Activated naive CD8-positive, alpha-beta T cell (primary cell): ENCODE measurements around the gene POLN.
A peak's percentile ranks its signal among the peaks of the same experiment; 100 is the strongest.

Source experiments
- H3K27ac Mint-ChIP-seq: one replicate; pipeline ENCODE4 v1.8.0; 2021; ENCODE audit warnings: mixed read lengths
- H3K27me3 Mint-ChIP-seq: one replicate; pipeline ENCODE4 v1.8.0; 2021; ENCODE audit warnings: mixed read lengths
- H3K36me3 Mint-ChIP-seq: one replicate; pipeline ENCODE4 v1.8.0; 2021; ENCODE audit warnings: mixed read lengths
- H3K4me1 Mint-ChIP-seq: one replicate; pipeline ENCODE4 v1.8.0; 2021; ENCODE audit warnings: low read depth, mixed read lengths
- H3K4me3 Mint-ChIP-seq: one replicate; pipeline ENCODE4 v1.8.0; 2021; ENCODE audit warnings: mild to moderate bottlenecking, mixed read lengths
- H3K9me3 Mint-ChIP-seq: one replicate; pipeline ENCODE4 v1.8.0; 2021; ENCODE audit warnings: low read depth, mixed read lengths

POLN gene

DNA sequence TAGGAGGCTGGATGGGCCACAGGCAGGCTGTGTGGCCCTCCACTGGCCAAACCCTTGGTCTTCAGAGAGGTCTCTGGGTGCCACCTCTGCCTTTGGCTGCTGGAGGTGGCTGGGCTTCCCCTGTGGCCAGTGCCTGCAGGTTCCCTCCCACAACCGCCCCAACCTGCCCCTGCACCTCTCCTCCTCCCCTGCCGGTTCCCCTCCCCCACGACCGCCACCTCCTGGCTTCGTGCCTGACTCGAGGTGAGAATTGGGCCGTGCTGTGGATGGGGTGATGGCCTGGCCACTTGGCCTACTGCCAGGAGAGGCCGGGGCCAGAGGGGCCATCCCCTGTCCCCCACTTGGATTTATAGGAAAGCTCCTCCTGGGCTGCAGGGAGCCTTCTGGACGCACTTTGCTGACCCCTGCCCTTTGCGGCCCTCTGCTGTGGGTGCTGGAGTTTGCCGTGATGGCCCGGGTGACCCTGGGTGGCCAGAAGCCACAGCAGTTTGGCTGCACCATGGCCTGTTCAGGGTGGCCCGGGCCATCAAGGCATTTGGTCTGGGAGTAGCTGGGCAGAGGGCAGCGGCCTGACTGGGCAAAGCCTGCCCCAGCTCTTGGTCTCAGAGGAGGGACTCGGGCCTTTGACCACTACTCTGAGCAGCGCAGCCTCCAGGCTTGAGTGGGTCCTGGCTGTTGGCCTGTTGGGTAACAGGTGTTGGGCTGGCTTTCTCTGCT is 179.0 kb downstream of the POLN start:
- Mint-ChIP-seq H3K27me3 (no peaks in the 10 kb centered on the region), H3K4me3 (no peak overlapping the region), H3K4me1 (no peaks in the 10 kb centered on the region), H3K27ac (no peak overlapping the region), H3K36me3 (no peaks in the 10 kb centered on the region), H3K9me3 (no peaks in the 10 kb centered on the region)

- Mint-ChIP-seq H3K4me3 (no peak overlapping the region), H3K4me1 (peaks cover 3% of the 10 kb centered on the region), H3K36me3 (no peaks in the 10 kb centered on the region), H3K27ac (no peak overlapping the region), H3K9me3 (no peaks in the 10 kb centered on the region), H3K27me3 (peaks cover 6% of the 10 kb centered on the region)
Measured at GRCh38 chr4:2062168-2062807, 179.6 kb downstream of the POLN start.

DNA sequence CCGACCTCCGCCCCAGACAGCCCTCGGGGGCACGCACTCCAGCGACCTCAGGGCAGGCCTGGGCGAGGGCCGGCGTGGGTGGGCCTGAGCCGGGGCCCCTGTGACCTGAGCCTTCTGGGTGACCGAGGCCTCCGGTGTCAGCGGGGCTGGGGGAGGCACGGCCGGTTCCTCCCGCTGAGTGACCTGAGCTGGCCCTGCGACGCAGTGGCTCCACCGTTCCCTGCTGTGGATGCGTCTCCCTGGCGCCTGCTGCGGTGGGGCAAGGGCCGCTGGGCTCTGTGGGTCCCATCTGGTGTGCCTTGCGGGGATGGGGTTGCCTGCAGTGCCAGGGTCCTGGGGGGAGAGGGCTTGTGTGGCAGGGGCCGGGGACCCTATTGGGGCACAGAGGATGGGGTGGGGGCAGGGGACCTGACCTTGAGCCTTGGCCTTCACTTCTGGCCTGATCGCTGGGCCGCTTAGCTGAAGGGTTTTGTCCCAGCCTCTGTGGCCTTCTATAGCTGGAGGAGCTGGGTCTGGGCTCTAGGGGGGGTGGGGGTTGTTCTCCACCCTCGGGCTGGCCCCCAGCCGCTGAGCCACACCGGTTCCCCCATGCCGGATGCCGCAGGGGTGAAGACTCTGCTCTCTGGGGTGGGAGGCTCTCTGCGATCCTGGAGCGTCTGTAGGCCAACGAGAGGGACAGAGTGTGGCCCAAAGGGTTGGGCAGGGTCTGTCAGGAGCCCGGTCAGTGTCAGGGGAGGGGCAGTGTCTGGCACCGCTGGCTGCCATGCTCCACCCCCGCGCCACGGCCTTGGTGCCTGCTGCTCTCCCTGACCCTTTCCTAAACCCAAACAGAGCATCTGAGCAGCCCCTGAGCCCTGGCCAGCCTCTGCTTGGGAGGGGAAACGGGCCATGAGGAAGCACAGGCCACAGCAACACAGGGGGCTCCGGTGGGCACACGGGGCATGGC is 180.5 kb downstream of the POLN start:
- H3K27ac Mint-ChIP-seq = no peak overlapping the region
- H3K27me3 Mint-ChIP-seq = peaks cover 10% of the 10 kb centered on the region
- H3K9me3 Mint-ChIP-seq = no peaks in the 10 kb centered on the region
- H3K4me1 Mint-ChIP-seq = peaks cover 3% of the 10 kb centered on the region
- H3K4me3 Mint-ChIP-seq = peak overlapping the region; percentile 10
- H3K36me3 Mint-ChIP-seq = no peaks in the 10 kb centered on the region

DNA sequence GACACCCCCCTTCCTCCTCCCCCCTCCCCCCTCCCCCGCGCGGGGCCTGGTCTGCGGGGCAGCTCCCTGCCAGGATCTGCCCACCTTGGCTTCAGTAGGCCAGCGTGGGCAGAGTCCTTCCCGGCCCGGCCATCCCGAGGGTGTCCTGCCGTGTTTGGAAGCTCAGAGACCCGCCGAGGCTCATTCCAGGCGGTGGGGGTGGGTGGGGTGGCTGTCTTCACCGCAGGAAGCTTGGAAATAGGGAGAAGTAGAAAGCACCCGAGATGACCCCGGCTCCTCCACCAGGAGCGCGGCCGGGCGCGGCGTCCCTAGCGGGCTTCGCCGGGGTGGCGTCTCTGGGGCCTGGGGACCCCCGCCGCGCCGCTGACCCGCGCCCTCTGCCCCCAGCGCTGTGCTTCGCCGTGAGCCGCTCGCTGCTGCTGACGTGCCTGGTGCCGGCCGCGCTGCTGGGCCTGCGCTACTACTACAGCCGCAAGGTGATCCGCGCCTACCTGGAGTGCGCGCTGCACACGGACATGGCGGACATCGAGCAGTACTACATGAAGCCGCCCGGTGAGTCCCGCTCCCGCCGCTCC is 181.2 kb downstream of the POLN start:
- no peaks in the 10 kb centered on the region for H3K9me3 Mint-ChIP-seq
- no peak overlapping the region for H3K4me3 Mint-ChIP-seq
- H3K27me3 Mint-ChIP-seq = peaks cover 12% of the 10 kb centered on the region
- H3K4me1 Mint-ChIP-seq = peaks cover 3% of the 10 kb centered on the region
- no peak overlapping the region for H3K27ac Mint-ChIP-seq
- H3K36me3 Mint-ChIP-seq = no peaks in the 10 kb centered on the region

GRCh38 chr4:2059726-2060602 is 182.0 kb downstream of the POLN start:
- Mint-ChIP-seq H3K4me3 (no peak overlapping the region), H3K27me3 (peaks cover 13% of the 10 kb centered on the region), H3K4me1 (peaks cover 3% of the 10 kb centered on the region), H3K36me3 (no peaks in the 10 kb centered on the region), H3K9me3 (no peaks in the 10 kb centered on the region), H3K27ac (no peak overlapping the region)

DNA sequence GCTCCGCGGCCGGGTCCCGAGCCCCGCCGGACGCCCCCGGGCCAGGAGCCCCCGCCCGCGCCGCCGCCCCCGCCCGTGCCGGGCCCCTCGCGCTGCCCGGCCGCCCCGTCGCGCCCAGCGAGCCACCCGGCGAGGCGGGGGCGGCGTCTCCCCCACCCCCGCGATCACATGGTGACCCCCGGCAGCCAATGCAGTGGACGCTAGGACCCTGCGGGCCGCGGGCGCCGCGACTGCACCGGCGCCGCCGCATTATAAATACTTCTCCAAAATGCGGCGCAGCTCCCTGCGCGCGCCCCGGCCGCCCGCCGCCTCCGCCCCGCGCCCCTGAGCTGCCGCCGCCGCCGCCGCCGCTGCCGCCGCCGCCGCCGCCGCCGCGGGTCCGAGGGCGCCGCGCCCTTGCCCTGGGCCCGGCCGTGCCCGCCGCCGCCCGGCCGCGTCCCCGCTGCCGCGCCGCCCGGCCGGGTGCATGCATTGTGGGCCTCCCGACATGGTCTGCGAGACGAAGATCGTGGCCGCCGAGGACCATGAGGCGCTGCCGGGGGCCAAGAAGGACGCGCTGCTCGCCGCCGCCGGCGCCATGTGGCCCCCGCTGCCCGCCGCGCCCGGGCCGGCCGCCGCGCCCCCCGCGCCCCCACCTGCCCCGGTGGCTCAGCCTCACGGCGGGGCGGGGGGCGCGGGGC is 182.7 kb downstream of the POLN start, which contains the start of gene NAT8L:
NAT8L (plus strand) TSS at position 282 of the 680 bp plus-strand sequence; CDS start at position 467, 185 bp downstream.
- Mint-ChIP-seq H3K36me3 (no peaks in the 10 kb centered on the region), H3K27me3 (peaks cover 15% of the 10 kb centered on the region), H3K9me3 (no peaks in the 10 kb centered on the region), H3K4me3 (no peak within 1 kb of the TSS), H3K4me1 (peaks cover 3% of the 10 kb centered on the region), H3K27ac (no peak within 1 kb of the TSS)

DNA sequence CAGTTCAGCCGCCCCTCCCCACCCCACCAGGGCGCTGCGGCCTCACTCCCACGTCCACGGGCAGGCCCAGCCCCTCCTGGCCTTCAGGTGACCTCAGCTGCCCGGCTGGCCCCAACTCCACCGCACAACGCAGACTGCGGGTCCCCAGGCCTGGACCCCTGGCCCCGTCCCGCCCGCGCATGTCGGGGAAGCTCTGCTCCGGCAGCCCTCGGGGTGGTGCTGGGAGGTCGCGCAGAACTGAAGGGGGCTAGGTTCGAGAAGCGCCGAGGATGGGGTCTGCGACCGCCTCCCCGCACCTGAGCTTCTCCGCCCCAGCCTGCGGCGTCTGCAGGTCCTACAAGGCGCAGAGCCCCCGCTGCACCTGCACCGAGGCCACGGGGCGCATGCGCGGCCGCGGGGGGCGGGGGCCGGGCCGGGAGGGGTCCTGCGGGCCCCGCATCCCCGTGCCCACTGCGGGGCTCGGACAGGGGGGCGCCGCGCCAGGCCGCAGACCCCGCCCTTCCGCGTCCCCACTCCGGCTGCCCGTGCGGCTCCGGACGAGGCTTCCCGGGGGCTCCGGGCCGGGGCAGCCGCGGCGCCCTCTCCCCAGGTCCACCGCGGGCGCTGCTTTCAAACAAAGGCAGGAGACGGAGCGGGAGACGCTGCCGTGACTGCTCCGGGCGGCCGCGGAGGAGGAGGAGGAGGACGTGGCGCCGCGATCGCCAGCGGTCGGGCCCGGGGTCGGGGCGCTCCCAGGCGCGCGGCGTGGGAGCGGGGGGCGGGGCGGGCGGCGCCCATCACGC is 183.5 kb downstream of the POLN start:
- Mint-ChIP-seq H3K27me3 (peaks cover 17% of the 10 kb centered on the region), H3K4me1 (peaks cover 3% of the 10 kb centered on the region), H3K9me3 (no peaks in the 10 kb centered on the region), H3K27ac (no peak overlapping the region), H3K4me3 (no peak overlapping the region), H3K36me3 (no peaks in the 10 kb centered on the region)

GRCh38 chr4:2057382-2058065 is 184.4 kb downstream of the POLN start:
- Mint-ChIP-seq H3K4me3 (peak overlapping the region; percentile 81), H3K27me3 (peaks cover 19% of the 10 kb centered on the region), H3K4me1 (peaks cover 3% of the 10 kb centered on the region), H3K9me3 (no peaks in the 10 kb centered on the region), H3K36me3 (no peaks in the 10 kb centered on the region), H3K27ac (no peak overlapping the region)

- no peaks in the 10 kb centered on the region for H3K9me3 Mint-ChIP-seq
- H3K4me1 Mint-ChIP-seq = peaks cover 3% of the 10 kb centered on the region
- peaks cover 25% of the 10 kb centered on the region for H3K27me3 Mint-ChIP-seq
- H3K36me3 Mint-ChIP-seq = no peaks in the 10 kb centered on the region
- no peak overlapping the region for H3K4me3 Mint-ChIP-seq
- no peak overlapping the region for H3K27ac Mint-ChIP-seq
Measured at GRCh38 chr4:2054217-2054616, 187.7 kb downstream of the POLN start.

GRCh38 chr4:2051086-2051485 is 190.8 kb downstream of the POLN start:
- H3K4me3 Mint-ChIP-seq = no peak overlapping the region
- peaks cover 13% of the 10 kb centered on the region for H3K27me3 Mint-ChIP-seq
- H3K4me1 Mint-ChIP-seq = no peaks in the 10 kb centered on the region
- no peaks in the 10 kb centered on the region for H3K36me3 Mint-ChIP-seq
- no peak overlapping the region for H3K27ac Mint-ChIP-seq
- no peaks in the 10 kb centered on the region for H3K9me3 Mint-ChIP-seq

DNA sequence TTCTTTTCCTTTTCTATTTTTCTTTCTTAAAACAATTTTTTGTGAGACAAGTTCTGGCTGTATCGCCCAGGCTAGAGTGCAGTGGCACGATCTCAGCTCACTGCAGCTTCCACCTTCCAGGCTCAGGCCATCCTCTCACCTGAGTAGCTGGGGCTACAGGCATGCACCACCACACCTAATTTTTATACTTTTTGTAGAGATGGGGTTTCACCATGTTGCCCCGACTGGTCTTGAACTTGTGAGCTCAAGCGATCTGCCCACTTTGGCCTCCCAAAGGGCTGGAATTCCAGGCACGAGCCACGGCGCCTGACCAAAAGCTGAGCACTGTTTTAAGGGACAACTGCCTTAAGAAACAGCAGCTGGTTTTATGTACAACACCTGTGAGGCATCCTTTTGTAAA is 192.1 kb downstream of the POLN start:
- Mint-ChIP-seq H3K4me3 (no peak overlapping the region), H3K4me1 (no peaks in the 10 kb centered on the region), H3K9me3 (no peaks in the 10 kb centered on the region), H3K27ac (no peak overlapping the region), H3K36me3 (no peaks in the 10 kb centered on the region), H3K27me3 (peaks cover 12% of the 10 kb centered on the region)

GRCh38 chr4:2049381-2049780 is 192.5 kb downstream of the POLN start:
- Mint-ChIP-seq H3K4me3 (no peak overlapping the region), H3K36me3 (no peaks in the 10 kb centered on the region)

More at GRCh38 chr4:2049381-2049780, 192.5 kb downstream of the POLN start:
- Mint-ChIP-seq H3K9me3 (no peaks in the 10 kb centered on the region), H3K4me1 (no peaks in the 10 kb centered on the region), H3K27me3 (peaks cover 12% of the 10 kb centered on the region), H3K27ac (no peak overlapping the region)
